HG03460 (cell line): ENCODE measurements around the gene TMEM50A.
"Not testable (repeated sequence)": the region's sequence is repeated elsewhere in the genome, so short reads cannot be mapped to it uniquely, and the experiment has no call there.

Source experiments
- ATAC-seq: cut with Tn5 transposase; IDR thresholded peaks from one replicate; pipeline ENCODE4 v1.9.1; 2021; ENCODE audit not compliant: unreplicated experiment

The TMEM50A gene

DNA sequence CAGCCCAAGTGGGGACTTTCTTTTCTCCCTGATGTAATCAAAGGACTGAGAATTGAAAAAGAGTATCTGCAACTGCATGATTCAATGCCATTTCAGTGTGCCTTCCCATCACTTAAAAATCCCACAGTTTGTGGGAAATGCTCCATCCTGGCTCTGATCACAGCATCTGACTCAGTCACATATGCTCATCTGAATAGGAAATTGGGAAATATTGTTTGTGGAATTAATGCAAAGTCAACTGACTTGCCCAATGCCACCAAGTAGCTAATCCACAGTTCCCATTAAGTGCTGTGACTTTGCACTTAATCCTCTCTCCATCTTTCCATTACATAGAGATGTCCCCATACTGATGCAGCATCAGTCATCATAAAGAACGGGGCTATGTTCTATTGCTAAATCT lies 45.0 kb downstream of the TMEM50A start:
- not testable (repeated sequence) for ATAC-seq

GRCh38 chr1:25383875-25384274 lies 45.7 kb downstream of the TMEM50A start:
- ATAC-seq = not testable (repeated sequence)

GRCh38 chr1:25387096-25387495 lies 49.0 kb downstream of the TMEM50A start:
- ATAC-seq = not testable (repeated sequence)

GRCh38 chr1:25388691-25389090 lies 50.6 kb downstream of the TMEM50A start:
- ATAC-seq = not testable (repeated sequence)

- ATAC-seq = not testable (repeated sequence)
Measured at GRCh38 chr1:25389721-25390120, 51.6 kb downstream of the TMEM50A start.

DNA sequence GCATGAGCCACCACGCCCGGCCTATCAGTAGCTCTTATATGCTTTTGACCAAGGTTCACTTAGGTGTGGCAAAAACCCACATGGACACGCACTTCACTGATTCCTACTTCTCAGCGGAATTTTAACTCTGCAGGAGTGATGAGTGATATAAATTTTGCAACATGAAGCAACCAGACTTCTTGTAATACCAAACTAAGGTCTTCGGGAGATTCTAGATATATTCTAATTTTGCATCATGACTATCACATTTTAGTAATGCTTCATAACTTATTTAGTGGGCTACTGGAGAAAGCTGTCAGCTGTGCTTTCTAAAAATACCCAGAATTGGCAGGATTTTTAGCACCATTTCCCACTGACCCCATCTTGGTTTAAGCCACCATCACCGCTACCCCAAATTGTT lies 54.7 kb downstream of the TMEM50A start:
- no peak for ATAC-seq

GRCh38 chr1:25397549-25397948 lies 59.4 kb downstream of the TMEM50A start:
- not testable (repeated sequence) for ATAC-seq

DNA sequence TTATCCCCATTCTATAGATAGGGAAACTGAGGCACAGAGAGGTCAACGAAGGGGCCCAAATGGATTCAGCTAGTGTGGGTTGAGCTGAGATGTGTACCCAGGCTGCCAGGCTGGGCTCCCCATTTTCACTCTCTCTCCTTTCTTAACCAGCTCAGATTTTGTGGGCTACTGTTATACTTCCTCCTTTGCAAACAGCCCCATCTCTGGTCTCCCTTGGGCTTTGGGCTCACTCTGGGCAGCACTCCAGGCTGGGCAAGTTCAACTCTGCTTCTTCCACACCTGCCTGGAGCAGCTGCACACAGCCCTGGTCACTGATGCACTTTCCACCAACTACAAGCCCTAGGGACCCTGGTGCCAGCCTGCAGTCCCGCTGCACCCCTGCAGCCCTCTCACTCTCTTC lies 59.9 kb downstream of the TMEM50A start:
- not testable (repeated sequence) for ATAC-seq

- not testable (repeated sequence) for ATAC-seq
Measured at GRCh38 chr1:25402947-25403803, 65.0 kb downstream of the TMEM50A start.

DNA sequence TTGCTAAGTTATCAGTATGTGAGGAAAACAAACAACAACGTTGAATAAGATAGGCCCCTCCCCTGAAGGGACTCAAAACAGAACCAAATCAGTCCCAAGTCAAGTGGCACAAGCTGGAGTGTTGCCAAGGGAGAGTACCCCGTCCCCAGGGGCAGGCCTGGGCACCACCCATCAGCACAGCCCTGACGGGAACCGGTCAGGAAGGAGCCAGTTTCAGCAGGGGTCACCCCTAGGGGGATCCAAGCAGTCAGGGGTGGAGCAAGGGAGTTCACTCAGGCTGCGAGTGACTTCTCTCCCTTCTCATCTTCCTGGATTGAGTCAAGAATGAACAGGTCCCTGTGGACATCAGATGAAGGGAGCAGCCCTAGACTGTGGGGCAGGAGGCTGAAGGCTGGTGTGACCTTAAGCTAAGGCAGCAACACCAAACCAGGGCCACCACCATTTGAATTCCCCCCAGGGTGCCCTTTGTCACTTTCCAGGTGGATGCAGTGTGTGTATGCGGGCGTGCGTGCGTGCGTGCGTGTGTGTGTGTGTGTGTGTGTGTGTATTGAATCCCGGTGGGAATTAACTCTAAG lies 67.7 kb downstream of the TMEM50A start:
- not testable (repeated sequence) for ATAC-seq

DNA sequence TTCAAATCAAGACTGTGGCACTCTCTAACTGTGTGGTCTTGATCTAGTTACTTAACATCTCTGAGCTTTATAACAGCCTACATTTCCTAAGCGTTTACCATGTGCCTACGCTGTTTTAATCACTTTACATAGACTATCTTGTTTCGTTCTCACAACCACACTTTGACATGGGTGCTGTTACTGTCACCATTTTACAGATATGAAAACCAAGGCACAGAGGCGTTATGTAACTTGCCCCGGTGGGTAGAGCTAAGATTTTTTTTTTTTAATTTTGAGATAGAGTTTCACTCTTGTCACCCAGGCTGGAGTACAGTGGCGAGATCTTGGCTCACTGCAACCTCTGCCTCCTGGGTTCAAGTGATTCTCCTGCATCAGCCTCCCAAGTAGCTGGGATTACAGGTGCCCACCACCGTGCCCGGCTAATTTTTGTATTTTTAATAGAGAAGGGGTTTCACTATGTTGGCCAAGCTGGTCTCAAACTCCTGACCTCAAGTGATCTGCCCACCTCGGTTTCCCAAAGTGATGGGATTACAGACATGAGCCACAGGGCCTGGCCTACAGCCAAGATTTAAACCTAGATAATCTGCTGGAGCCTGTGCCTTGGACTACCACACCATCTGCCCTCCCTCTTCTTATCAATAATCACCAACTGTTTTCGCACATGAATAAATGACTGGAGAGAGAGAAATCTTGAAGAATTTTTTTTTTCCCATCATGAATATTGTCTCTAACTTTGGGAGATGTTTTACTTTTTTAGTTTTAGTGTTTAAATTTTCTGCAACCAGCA lies 71.7 kb downstream of the TMEM50A start:
- not testable (repeated sequence) for ATAC-seq
